ENCODE results near the gene PHACTR3.

DNA sequence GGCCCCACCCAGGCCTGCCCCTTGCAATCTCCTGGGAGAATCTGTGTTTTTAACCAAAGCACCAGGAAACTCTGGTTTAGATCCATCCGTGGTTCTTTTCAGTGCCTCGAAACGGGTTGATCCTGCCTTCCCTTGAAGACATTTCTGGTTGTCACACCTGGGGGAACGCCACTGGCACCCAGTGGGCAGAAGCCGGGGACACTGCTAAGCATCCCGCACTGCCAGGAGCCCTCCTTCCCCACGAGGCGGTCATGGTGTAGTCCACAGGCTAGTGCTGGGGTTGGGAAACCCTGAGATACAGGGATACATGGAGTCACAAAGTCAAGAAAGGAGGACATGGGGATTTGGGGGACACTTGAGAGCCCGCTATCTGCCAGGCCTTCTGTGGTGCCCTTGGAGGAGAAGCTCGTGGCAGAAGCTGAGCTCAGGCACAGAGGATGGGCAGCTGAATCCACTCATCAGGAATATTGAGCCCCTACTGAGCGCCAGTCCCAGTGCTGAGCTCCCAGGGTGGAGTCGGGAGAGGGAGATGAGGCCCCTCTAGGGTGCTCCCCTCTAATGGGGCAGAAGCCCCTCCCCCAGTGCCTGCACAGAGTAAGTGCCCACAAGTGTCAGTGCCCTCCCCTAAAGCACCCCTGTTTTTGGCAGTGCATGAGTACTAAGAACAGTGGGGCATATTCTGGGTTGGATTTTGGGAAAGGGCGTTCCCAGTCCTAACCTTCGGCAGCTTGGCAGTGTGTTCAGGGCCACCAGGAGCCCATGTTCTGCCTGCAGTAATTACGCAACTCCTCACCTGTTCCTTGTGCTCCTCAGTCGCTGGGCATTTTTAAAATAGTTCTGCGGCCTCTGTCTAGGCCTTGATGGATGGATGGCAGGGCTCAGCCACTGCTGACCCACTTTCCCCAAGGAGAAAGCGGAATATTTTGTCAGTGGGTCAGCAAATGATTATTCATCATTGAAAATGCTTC, 25.6 kb upstream of the PHACTR3 start:
- no peak for TF ChIP-seq CTCF (IDR thresholded peaks at IDR 0.05; ENCODE audit: insufficient read depth, low read depth, low read length)
- TF ChIP-seq EZH2 (IDR thresholded peaks at IDR 0.05; ENCODE audit: insufficient read depth, low read length), result no peak

All from astrocyte (in vitro differentiated cells and primary cell).